Sigmoid colon (tissue), 7 donors: ENCODE data around the gene KRT40. TPM values are rescaled to one million over a fixed set of nuclear protein-coding genes. Genes with fewer than 3 reads are reported as not detected.

Experiments used
- DNase-seq: peaks from one replicate; pipeline ENCODE4 v3.0.0-alpha.2; 2019
- H3K27ac ChIP-seq, 4 donors: fragments of 200-600 bp; sonication (generic); one replicate each; pipeline ENCODE4 v1.5.1; 2016 to 2019; ENCODE audit warnings: mild to moderate bottlenecking in 1 of 4
- H3K27me3 ChIP-seq, 3 donors: fragments of 200-600 bp; sonication (generic); one replicate each; pipeline ENCODE4 v1.5.1; 2019; ENCODE audit warnings: mild to moderate bottlenecking in 1 of 3
- H3K36me3 ChIP-seq, 4 donors: fragments of 200-600 bp; sonication (generic); one replicate each; pipeline ENCODE4 v1.5.1; 2016 to 2019
- H3K4me1 ChIP-seq, 4 donors: fragments of 200-600 bp; sonication (generic); one replicate each; pipeline ENCODE4 v1.5.1; 2017 to 2019
- H3K4me3 ChIP-seq, 4 donors: fragments of 200-600 bp; sonication (generic); one replicate each; pipeline ENCODE4 v1.5.1; 2017 to 2019; ENCODE audit warnings: mild to moderate bottlenecking in 2 of 4, moderate library complexity in 1 of 4
- H3K9me3 ChIP-seq, 4 donors: fragments of 200-600 bp in 3 of 4; sonication (generic) in 3 of 4; one replicate each; pipeline versions ENCODE4 v1.5.1 to v1.6.1; 2013 to 2019
- EP300 ChIP-seq, 4 donors: sonication (generic); formaldehyde crosslinking; IDR thresholded peaks; one replicate each; pipeline ENCODE4 v1.6.1; 2017; ENCODE audit warnings: antibody characterized with exemption in 4 of 4
- POLR2A ChIP-seq, 2 donors: fragments of 450-650 bp; IDR thresholded peaks; one replicate each; pipeline ENCODE4 v1.6.1; 2016; ENCODE audit warnings: antibody characterized with exemption in 2 of 2, mild to moderate bottlenecking in 2 of 2, moderate library complexity in 2 of 2
- POLR2AphosphoS5 ChIP-seq, 4 donors: sonication (generic); formaldehyde crosslinking; IDR thresholded peaks; one replicate each; pipeline ENCODE4 v1.6.1; 2017; ENCODE audit warnings: antibody characterized with exemption in 4 of 4
- WGBS, 2 donors: extraction: QIAGEN DNeasy Blood & Tissue Kit; methylation state at CpG; one replicate each; pipeline ENCODE4 v1.1.7; 2013; 5-methylcytosine and 5-hydroxymethylcytosine counted together
- intact Hi-C: fragments of 100-400 bp; cut with DNase I; formaldehyde crosslinking; loops from one replicate; pipeline ENCODE4 v1.15.1; 2023
- polyA plus RNA-seq, 3 donors: library from polyadenylated mRNA; stranded (reverse); fragments of 200-250 nt; gene quantifications; one replicate each; pipeline ENCODE4 v1.2.3, GENCODE V29; 2013
- total RNA-seq, 4 donors: library from RNA; depleted of rRNA; stranded (reverse); fragments of >200 nt; gene quantifications; one replicate each; pipeline ENCODE4 v1.1.0, GENCODE V29; 2016
- TF ChIP-seq, protein P1 (sequence below), 4 experiments: fragments of 450-650 bp in 3 of 4; fragments of 200-600 bp in 1 of 4; IDR thresholded peaks; one replicate each; pipeline ENCODE4 v1.5.1; 2016 to 2019; ENCODE audit warnings: antibody characterized with exemption in 4 of 4, mild to moderate bottlenecking in 3 of 4, moderate library complexity in 2 of 4
- donor health status: healthy with polysubstance abuse.
- donor health status: Bipolar disorder and iron deficiency.
- donor health status: healthy.

KRT40 gene
- total and polyA plus RNA-seq, 7 donors = 0.16 to 0.60 TPM; not detected in 5

- no peak for TF ChIP-seq EP300 (IDR thresholded peaks at IDR 0.05)
- no peak for TF ChIP-seq POLR2AphosphoS5 (IDR thresholded peaks at IDR 0.05)
- no peak for TF ChIP-seq POLR2A (IDR thresholded peaks at IDR 0.05)
- TF ChIP-seq, protein P1, sequence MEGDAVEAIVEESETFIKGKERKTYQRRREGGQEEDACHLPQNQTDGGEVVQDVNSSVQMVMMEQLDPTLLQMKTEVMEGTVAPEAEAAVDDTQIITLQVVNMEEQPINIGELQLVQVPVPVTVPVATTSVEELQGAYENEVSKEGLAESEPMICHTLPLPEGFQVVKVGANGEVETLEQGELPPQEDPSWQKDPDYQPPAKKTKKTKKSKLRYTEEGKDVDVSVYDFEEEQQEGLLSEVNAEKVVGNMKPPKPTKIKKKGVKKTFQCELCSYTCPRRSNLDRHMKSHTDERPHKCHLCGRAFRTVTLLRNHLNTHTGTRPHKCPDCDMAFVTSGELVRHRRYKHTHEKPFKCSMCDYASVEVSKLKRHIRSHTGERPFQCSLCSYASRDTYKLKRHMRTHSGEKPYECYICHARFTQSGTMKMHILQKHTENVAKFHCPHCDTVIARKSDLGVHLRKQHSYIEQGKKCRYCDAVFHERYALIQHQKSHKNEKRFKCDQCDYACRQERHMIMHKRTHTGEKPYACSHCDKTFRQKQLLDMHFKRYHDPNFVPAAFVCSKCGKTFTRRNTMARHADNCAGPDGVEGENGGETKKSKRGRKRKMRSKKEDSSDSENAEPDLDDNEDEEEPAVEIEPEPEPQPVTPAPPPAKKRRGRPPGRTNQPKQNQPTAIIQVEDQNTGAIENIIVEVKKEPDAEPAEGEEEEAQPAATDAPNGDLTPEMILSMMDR (IDR thresholded peaks at IDR 0.05) = no peak
- no peaks in the 10 kb centered on the region for H3K9me3 ChIP-seq
- no peaks in the 10 kb centered on the region for H3K27me3 ChIP-seq
- H3K4me3 ChIP-seq = no peak overlapping the region
- no peaks in the 10 kb centered on the region for H3K4me1 ChIP-seq
- no peak overlapping the region for H3K27ac ChIP-seq
- no peak for DNase-seq
- WGBS, 2 donors = 63 to 94% methylated on average over 1 of the region's 1 CpG
- no peaks in the 10 kb centered on the region for H3K36me3 ChIP-seq
- intact Hi-C loops = no loop called here
Observed at GRCh38 chr17:40967582-40967981, 16.5 kb downstream of the KRT40 start.

DNA sequence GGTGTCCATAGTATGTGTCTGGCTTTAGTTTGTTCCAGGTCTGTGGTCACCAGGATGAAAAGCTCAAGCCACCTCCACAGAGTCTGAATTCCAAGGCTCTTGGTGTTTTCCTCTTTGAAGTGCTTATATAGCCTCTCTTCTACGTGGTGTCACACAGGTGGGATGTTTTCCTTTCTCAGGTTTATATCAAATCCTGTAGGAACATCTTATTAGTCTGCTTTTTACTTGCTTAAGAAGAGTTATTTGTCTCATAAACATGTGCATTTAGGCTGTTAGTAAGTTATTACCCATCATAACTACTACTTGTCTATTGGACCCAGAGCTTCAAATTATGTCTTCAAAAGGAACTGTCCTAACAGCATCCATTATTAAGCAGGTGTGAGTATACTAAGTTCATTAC lies 17.3 kb downstream of the KRT40 start, which contains the start of gene KRT39:
TSS of gene KRT39 (minus strand) at position 101 of the 400 bp plus-strand sequence. CDS start at position 9, 92 bp downstream.
- Histone ChIP-seq H3K27me3 (no peaks in the 10 kb centered on the region), H3K27ac (no peak within 1 kb of the TSS), H3K36me3 (no peaks in the 10 kb centered on the region), H3K4me1 (no peaks in the 10 kb centered on the region), H3K4me3 (no peak within 1 kb of the TSS), H3K9me3 (no peaks in the 10 kb centered on the region)
- WGBS, 2 donors = 65 to 73% methylated on average over 1 of the region's 1 CpG
- intact Hi-C loops = no loop called here
- DNase-seq = no peak
- TF ChIP-seq, protein P1 (IDR thresholded peaks at IDR 0.05) = no peak
- no peak for TF ChIP-seq POLR2A (IDR thresholded peaks at IDR 0.05)
- TF ChIP-seq EP300 (IDR thresholded peaks at IDR 0.05) = no peak
- no peak for TF ChIP-seq POLR2AphosphoS5 (IDR thresholded peaks at IDR 0.05)

- Histone ChIP-seq H3K27ac (no peak overlapping the region), H3K36me3 (no peaks in the 10 kb centered on the region), H3K9me3 (no peaks in the 10 kb centered on the region), H3K4me1 (no peaks in the 10 kb centered on the region), H3K4me3 (no peak overlapping the region), H3K27me3 (peaks cover 0 to 7% (median 0%) of the 10 kb centered on the region in 3 donors)
- WGBS, 2 donors = 37 to 56% methylated on average over 1 of the region's 1 CpG
- DNase-seq = no peak
- TF ChIP-seq POLR2AphosphoS5 (IDR thresholded peaks at IDR 0.05) = no peak
- TF ChIP-seq, protein P1 (IDR thresholded peaks at IDR 0.05) = peak in 1 of 4 experiments; percentile 35
- intact Hi-C loops = no loop called here
Observed at GRCh38 chr17:40963838-40964237, 20.3 kb downstream of the KRT40 start.

DNA sequence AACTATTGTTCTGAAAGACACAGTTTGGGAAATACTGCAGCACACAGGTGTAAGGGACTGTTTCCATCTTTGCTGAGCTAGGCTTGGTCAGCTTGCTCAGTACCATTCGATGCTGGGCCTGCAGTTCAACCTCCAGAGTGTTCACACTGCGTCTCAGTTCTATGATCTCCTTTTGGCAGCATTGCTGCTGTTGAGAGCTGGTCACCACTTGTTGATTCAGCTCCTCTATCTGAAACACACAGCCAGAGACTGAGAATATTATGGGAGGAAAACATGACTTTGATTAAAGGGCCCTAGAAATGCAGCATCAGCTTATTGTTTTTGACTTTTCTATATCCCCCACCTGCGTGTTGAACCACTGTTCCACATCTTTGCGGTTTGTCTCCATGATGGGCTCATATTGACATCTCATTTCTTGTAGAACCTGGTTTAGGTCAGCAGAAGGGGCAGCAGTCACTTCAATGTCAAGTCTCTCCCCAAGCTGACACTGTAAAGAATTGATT lies 22.0 kb downstream of the KRT40 start:
- TF ChIP-seq, protein P1 (IDR thresholded peaks at IDR 0.05) = no peak
- TF ChIP-seq EP300 (IDR thresholded peaks at IDR 0.05) (no peak), POLR2AphosphoS5 (IDR thresholded peaks at IDR 0.05) (no peak), POLR2A (IDR thresholded peaks at IDR 0.05) (no peak)
- Histone ChIP-seq H3K9me3 (no peaks in the 10 kb centered on the region), H3K36me3 (no peaks in the 10 kb centered on the region), H3K27me3 (peaks cover 0 to 7% (median 0%) of the 10 kb centered on the region in 3 donors), H3K27ac (no peak overlapping the region), H3K4me1 (no peaks in the 10 kb centered on the region), H3K4me3 (no peak overlapping the region)
- no peak for DNase-seq
- WGBS, 2 donors = 77 to 86% methylated on average over 4 of the region's 4 CpGs
- intact Hi-C loops = no loop called here

DNA sequence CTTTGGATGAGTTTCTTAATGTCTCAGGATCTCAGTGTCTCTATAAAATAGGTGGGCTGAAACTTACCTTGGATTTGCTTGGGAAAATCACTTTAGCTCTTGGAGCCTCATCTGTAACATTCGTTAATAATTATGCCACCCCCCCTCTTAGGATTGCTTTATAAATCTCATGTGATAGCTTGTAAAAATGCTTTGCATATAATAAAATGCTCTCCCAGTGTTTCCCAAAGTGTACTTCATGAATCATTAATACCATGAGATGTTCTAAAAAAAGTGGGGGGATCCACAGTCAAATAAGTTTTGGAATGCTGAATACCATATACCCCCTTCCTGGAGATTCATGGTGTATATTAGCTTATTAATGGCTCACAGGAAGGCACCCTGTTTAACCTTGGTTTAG lies 22.5 kb downstream of the KRT40 start:
- TF ChIP-seq EP300 (IDR thresholded peaks at IDR 0.05) = no peak
- Histone ChIP-seq H3K36me3 (no peaks in the 10 kb centered on the region), H3K27ac (no peak overlapping the region), H3K4me3 (no peak overlapping the region), H3K9me3 (no peaks in the 10 kb centered on the region), H3K27me3 (peaks cover 0 to 7% (median 0%) of the 10 kb centered on the region in 3 donors), H3K4me1 (no peaks in the 10 kb centered on the region)
- intact Hi-C loops = no loop called here
- no peak for DNase-seq
- 36 to 77% methylated on average over 1 of the region's 1 CpG for WGBS, 2 donors
